Measurements from ENCODE around the gene DUS1L.

DUS1L gene

GRCh38 chr17:82065193-82065637 is 389 bp downstream of the DUS1L start:
- TF ChIP-seq CTCF (IDR thresholded peaks at IDR 0.05; ENCODE audit: borderline replicate concordance, insufficient read depth, low read depth, low read length), result no peak

GRCh38 chr17:82064433-82065192 is 991 bp downstream of the DUS1L start:
- H3K4me3 ChIP-seq (ENCODE audit: low read depth, low read length), result peak overlapping the region; percentile 70
- TF ChIP-seq CTCF (IDR thresholded peaks at IDR 0.05; ENCODE audit: borderline replicate concordance, insufficient read depth, low read depth, low read length), result no peak

More at GRCh38 chr17:82065193-82065637, 389 bp downstream of the DUS1L start:
- peak overlapping the region; percentile 70 for H3K4me3 ChIP-seq (ENCODE audit: low read depth, low read length)

- no peak overlapping the region for H3K4me3 ChIP-seq (ENCODE audit: low read depth, low read length)
- TF ChIP-seq CTCF (IDR thresholded peaks at IDR 0.05; ENCODE audit: borderline replicate concordance, insufficient read depth, low read depth, low read length), result no peak
These were observed 1.9 kb downstream of the DUS1L start for GRCh38 chr17:82063424-82064415.

- H3K4me3 ChIP-seq (ENCODE audit: low read depth, low read length), result no peak overlapping the region
- no peak for TF ChIP-seq CTCF (IDR thresholded peaks at IDR 0.05; ENCODE audit: borderline replicate concordance, insufficient read depth, low read depth, low read length)
These were observed 2.6 kb downstream of the DUS1L start for GRCh38 chr17:82062984-82063368.

GRCh38 chr17:82062076-82062983 is 3.3 kb downstream of the DUS1L start:
- TF ChIP-seq CTCF (IDR thresholded peaks at IDR 0.05; ENCODE audit: borderline replicate concordance, insufficient read depth, low read depth, low read length), result no peak

GRCh38 chr17:82061047-82061925 is 4.3 kb downstream of the DUS1L start:
- no peak for TF ChIP-seq CTCF (IDR thresholded peaks at IDR 0.05; ENCODE audit: borderline replicate concordance, insufficient read depth, low read depth, low read length)
- H3K4me3 ChIP-seq (ENCODE audit: low read depth, low read length), result no peak overlapping the region

More at GRCh38 chr17:82062076-82062983, 3.3 kb downstream of the DUS1L start:
- no peak overlapping the region for H3K4me3 ChIP-seq (ENCODE audit: low read depth, low read length)

Measured in GM12875 (cell line).